Colonic mucosa (tissue), 4 donors: Measurements from ENCODE around the gene SEMA5B. TPM values are rescaled to one million over a fixed set of nuclear protein-coding genes. Genes with fewer than 3 reads are reported as not detected.

Source experiments
- DNase-seq: peaks from one replicate; pipeline ENCODE4 v3.0.0-alpha.2; 2020
- H3K27ac ChIP-seq: fragments of 200-600 bp; one replicate; pipeline ENCODE4 v1.8.0; 2021
- H3K27me3 ChIP-seq: fragments of 200-600 bp; one replicate; pipeline ENCODE4 v1.8.0; 2021
- H3K36me3 ChIP-seq: fragments of 200-600 bp; one replicate; pipeline ENCODE4 v1.8.0; 2021
- H3K4me1 ChIP-seq: fragments of 200-600 bp; one replicate; pipeline ENCODE4 v1.8.0; 2021; ENCODE audit warnings: mild to moderate bottlenecking
- H3K4me3 ChIP-seq: fragments of 200-600 bp; one replicate; pipeline ENCODE4 v1.8.0; 2021
- H3K9ac ChIP-seq, 2 donors: one replicate each; pipeline ENCODE4 v1.7.0; 2013; ENCODE audit warnings: control low read depth in 2 of 2, low read depth in 2 of 2, low read length in 2 of 2
- H3K9me3 ChIP-seq: fragments of 200-600 bp; one replicate; pipeline ENCODE4 v1.8.0; 2021
- intact Hi-C: fragments of 100-400 bp; cut with DNase I; formaldehyde crosslinking; loops from one replicate; pipeline ENCODE4 v1.14.1; 2022
- total RNA-seq, 2 donors: library from RNA; stranded (reverse); fragmentation: NEBNext Ultra II Directional in 1 of 2; extraction: Animal tissue kit (Norgen Biotek cat#: 25700) in 1 of 2; gene quantifications; one replicate each; pipeline ENCODE4 v1.2.1, GENCODE V29; 2021
- TF ChIP-seq, protein P1 (sequence below): fragments of 200-600 bp; IDR thresholded peaks from one replicate; pipeline ENCODE4 v1.8.0; 2022; ENCODE audit warnings: antibody characterized with exemption, mild to moderate bottlenecking
- donor health status: healthy.
- donor health status: DM: no; HTN: no; CAD: no.
- donor health status: DM: no; HTN: no; CAD: no.

Gene SEMA5B
- total RNA-seq, 2 donors from 2014 or later = 0.40 to 1.3 TPM

DNA sequence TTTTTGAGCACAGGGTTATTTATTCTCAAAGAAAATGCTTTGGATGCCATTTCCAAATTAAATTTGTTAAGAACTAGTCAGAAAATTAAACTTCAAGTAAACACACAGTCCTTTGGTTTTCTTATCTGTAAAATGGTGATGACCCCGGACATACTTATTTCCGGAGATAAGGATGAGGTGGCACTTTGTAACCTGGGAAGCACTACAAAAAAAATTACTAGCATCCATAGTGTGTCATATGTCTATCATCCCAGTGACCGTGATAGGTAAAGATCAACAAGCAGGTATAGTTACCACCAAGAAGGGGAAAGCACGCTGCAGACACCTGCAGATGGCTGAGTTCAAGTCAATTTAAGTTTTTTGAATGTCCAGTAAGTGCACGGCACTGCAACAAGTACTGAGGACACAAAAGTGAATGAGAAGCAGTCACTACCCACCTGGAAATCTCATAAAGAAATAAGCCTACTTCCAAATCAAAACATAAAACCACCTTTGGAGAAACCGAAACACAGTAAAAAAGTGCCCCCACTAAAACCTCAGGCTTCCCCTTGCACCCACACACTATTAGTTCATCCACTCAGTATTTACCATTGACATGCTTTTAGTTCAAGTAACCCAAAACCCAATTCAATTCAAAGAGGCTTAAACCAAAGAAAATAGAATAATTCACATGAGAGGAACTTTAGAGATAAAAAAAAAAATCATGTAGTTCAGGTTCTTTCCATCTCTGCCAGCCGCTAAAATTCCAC lies 24.6 kb downstream of the SEMA5B start:
- H3K9me3 ChIP-seq = no peaks in the 10 kb centered on the region
- H3K4me1 ChIP-seq = no peaks in the 10 kb centered on the region
- H3K9ac ChIP-seq = no peak overlapping the region
- TF ChIP-seq, protein P1, sequence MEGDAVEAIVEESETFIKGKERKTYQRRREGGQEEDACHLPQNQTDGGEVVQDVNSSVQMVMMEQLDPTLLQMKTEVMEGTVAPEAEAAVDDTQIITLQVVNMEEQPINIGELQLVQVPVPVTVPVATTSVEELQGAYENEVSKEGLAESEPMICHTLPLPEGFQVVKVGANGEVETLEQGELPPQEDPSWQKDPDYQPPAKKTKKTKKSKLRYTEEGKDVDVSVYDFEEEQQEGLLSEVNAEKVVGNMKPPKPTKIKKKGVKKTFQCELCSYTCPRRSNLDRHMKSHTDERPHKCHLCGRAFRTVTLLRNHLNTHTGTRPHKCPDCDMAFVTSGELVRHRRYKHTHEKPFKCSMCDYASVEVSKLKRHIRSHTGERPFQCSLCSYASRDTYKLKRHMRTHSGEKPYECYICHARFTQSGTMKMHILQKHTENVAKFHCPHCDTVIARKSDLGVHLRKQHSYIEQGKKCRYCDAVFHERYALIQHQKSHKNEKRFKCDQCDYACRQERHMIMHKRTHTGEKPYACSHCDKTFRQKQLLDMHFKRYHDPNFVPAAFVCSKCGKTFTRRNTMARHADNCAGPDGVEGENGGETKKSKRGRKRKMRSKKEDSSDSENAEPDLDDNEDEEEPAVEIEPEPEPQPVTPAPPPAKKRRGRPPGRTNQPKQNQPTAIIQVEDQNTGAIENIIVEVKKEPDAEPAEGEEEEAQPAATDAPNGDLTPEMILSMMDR = no peak
- no peak overlapping the region for H3K4me3 ChIP-seq
- no peak for DNase-seq
- intact Hi-C loops = no loop called here
- H3K27ac ChIP-seq = no peak overlapping the region
- H3K27me3 ChIP-seq = no peaks in the 10 kb centered on the region
- no peaks in the 10 kb centered on the region for H3K36me3 ChIP-seq

GRCh38 chr3:123002100-123002748 lies 25.3 kb downstream of the SEMA5B start:
- no peak for DNase-seq
- H3K27ac ChIP-seq = no peak overlapping the region
- intact Hi-C loops = no loop called here
- TF ChIP-seq, protein P1 = no peak
- H3K4me1 ChIP-seq = no peaks in the 10 kb centered on the region
- no peak overlapping the region for H3K4me3 ChIP-seq
- no peaks in the 10 kb centered on the region for H3K27me3 ChIP-seq
- no peaks in the 10 kb centered on the region for H3K36me3 ChIP-seq
- no peaks in the 10 kb centered on the region for H3K9me3 ChIP-seq
- no peak overlapping the region for H3K9ac ChIP-seq

DNA sequence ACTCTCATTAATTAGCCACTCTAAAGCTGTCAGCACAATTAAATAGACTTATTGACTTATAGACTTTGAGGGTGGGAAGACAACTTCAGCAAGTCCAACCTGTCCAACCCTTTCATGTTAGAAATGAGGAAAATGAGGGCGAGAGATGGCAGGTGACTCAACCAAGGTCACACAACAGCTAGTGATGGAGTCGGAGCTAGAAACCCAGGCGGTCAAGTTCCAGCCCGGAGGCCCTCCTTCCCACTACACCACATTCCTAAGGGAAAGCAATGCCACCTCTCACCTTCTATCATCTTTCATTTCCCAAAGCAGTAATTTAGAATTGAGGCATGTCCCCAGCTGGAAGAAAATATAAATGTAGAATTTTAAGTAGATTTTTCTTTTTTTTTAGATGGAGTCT lies 28.7 kb downstream of the SEMA5B start:
- Histone ChIP-seq H3K9me3 (no peaks in the 10 kb centered on the region), H3K4me1 (no peaks in the 10 kb centered on the region), H3K27me3 (no peaks in the 10 kb centered on the region), H3K36me3 (no peaks in the 10 kb centered on the region), H3K4me3 (no peak overlapping the region), H3K9ac (no peak overlapping the region), H3K27ac (no peak overlapping the region)
- TF ChIP-seq, protein P1 = no peak
- DNase-seq = no peak
- intact Hi-C loops = no loop called here

DNA sequence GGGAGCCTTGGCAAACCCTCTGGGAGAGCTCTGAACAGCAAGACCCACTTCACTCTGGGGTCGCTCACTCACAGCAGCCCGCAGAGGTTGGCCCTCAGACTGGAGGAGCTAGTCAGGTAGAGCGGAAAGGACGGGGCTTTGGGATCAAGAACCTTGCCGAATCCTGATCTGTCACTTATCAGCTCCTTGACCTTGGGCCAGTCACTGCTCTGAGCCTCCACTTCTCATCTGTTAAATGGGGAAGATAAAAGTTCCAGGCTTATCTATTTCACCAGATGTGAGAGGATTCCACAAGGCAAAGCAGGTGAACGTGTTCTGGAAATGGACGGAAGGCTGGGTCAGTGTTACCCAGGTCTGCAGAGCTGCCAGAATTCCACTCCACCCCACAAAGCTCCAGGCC lies 29.4 kb downstream of the SEMA5B start:
- intact Hi-C loops = no loop called here
- Histone ChIP-seq H3K36me3 (no peaks in the 10 kb centered on the region), H3K4me3 (no peak overlapping the region), H3K9me3 (no peaks in the 10 kb centered on the region), H3K4me1 (no peaks in the 10 kb centered on the region), H3K9ac (no peak overlapping the region), H3K27me3 (no peaks in the 10 kb centered on the region), H3K27ac (no peak overlapping the region)
- TF ChIP-seq, protein P1 = no peak
- no peak for DNase-seq

- H3K4me1 ChIP-seq = no peaks in the 10 kb centered on the region
- H3K36me3 ChIP-seq = no peaks in the 10 kb centered on the region
- TF ChIP-seq, protein P1 = no peak
- no peak overlapping the region for H3K4me3 ChIP-seq
- H3K9me3 ChIP-seq = no peaks in the 10 kb centered on the region
- intact Hi-C loops = no loop called here
- H3K9ac ChIP-seq = no peak overlapping the region
- no peak for DNase-seq
- no peaks in the 10 kb centered on the region for H3K27me3 ChIP-seq
- H3K27ac ChIP-seq = no peak overlapping the region
These were observed 31.5 kb downstream of the SEMA5B start for GRCh38 chr3:122996038-122996580.
